Measurements from ENCODE around the gene LHX2.

- TF ChIP-seq, protein P1, sequence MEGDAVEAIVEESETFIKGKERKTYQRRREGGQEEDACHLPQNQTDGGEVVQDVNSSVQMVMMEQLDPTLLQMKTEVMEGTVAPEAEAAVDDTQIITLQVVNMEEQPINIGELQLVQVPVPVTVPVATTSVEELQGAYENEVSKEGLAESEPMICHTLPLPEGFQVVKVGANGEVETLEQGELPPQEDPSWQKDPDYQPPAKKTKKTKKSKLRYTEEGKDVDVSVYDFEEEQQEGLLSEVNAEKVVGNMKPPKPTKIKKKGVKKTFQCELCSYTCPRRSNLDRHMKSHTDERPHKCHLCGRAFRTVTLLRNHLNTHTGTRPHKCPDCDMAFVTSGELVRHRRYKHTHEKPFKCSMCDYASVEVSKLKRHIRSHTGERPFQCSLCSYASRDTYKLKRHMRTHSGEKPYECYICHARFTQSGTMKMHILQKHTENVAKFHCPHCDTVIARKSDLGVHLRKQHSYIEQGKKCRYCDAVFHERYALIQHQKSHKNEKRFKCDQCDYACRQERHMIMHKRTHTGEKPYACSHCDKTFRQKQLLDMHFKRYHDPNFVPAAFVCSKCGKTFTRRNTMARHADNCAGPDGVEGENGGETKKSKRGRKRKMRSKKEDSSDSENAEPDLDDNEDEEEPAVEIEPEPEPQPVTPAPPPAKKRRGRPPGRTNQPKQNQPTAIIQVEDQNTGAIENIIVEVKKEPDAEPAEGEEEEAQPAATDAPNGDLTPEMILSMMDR (conservative IDR thresholded peaks at IDR 0.05; ENCODE audit: low read depth, low read length): no peak
- no peak for TF ChIP-seq EZH2 (IDR thresholded peaks at IDR 0.05; ENCODE audit: borderline replicate concordance, low read depth, low read length, poor library complexity, severe bottlenecking)
Measured at GRCh38 chr9:124014211-124014955, 2.8 kb downstream of the LHX2 start.
